ENCODE data around the gene TEX14. TPM values are rescaled to one million over a fixed set of nuclear protein-coding genes. Genes with fewer than 3 reads are reported as not detected.
"Not testable (repeated sequence)": the region's sequence is repeated elsewhere in the genome, so short reads cannot be mapped to it uniquely, and the experiment has no call there.

TEX14 gene
- total RNA-seq, 1 donor from 2014 or later = 0.15 TPM

DNA sequence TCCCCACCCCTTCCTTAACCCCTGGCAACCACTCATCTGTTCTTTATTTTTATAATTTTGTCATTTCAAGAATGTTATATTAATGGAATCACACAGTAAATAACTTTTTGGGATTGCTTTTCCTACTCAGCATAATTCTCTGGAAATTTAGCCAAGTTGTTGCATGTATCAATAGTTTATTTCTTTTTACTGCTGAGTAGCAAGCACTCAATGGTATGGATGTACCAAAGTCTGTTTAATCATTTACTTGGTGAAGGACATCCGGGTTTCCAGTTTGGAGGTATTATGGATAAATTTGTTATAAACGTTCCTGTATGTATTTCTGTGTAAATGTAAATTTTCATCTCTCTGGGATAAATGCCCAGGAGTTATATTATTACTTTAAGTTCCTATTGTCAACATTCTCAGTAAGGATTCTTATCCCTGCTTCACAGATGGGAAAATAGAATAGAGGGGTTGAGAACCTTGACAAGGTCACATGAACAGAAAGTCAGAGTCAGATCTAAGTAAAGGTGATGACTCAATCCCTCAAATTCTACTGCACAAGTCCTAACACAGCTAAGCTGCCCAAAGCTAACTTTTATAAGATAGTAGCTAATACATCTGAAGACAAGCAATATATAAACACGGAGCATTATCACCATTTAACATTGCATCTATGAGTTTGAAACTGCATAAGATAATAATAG lies 115.0 kb downstream of the TEX14 start:
- no peak for DNase-seq
- ATAC-seq = peak; percentile 79
- intact Hi-C loops (cut with micrococcal nuclease) = no loop called here

GRCh38 chr17:58575511-58575910 lies 116.3 kb downstream of the TEX14 start:
- no peak for ATAC-seq
- no peak for DNase-seq
- intact Hi-C loops (cut with micrococcal nuclease) = no loop called here

DNA sequence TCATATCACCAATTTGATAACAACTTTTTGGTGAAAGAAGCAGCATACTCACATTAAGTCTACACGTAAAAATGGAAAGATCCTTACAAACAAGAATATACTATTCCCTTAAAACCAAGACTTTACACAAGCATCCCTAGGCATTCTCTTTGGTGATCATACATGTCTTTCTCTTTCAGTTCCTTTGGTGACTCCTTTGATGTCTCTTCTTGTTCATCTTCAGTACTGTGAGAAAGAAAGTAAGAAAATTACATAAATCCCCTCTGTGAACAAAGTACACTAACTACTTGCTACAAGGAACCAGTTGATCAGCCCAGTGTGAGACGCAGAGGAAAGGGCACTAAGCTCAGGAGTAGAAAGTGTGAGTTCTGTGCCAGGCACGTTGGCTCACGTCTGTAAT lies 117.8 kb downstream of the TEX14 start:
- intact Hi-C loops (cut with micrococcal nuclease) = no loop called here
- ATAC-seq (no peak), DNase-seq (no peak)

GRCh38 chr17:58572846-58573245 lies 119.0 kb downstream of the TEX14 start:
- no peak for DNase-seq
- ATAC-seq = no peak
- intact Hi-C loops (cut with micrococcal nuclease) = no loop called here

- no peak for ATAC-seq
- DNase-seq = no peak
- intact Hi-C loops (cut with micrococcal nuclease) = no loop called here
These were observed 121.1 kb downstream of the TEX14 start for GRCh38 chr17:58570758-58571157.

DNA sequence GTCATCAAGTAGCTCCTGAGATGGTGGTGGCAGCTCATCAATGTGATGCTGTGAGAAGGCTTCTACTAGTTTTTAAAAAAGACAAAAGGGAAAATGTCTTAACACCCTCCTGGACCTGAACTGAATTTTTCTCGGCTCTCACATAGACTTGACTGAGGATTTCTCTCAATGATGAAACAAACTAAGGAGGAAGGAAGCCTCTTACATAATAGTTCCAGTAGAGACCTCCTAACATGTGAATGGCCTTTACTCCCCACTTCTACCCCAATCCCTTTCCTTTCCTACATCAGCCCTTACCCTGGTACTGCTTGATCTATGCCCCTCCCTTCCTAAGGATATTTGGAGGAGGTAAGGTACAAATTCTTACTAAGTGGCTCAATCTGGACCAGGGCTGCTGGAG lies 122.6 kb downstream of the TEX14 start:
- DNase-seq (no peak), ATAC-seq (no peak)
- intact Hi-C loops (cut with micrococcal nuclease) = no loop called here

DNA sequence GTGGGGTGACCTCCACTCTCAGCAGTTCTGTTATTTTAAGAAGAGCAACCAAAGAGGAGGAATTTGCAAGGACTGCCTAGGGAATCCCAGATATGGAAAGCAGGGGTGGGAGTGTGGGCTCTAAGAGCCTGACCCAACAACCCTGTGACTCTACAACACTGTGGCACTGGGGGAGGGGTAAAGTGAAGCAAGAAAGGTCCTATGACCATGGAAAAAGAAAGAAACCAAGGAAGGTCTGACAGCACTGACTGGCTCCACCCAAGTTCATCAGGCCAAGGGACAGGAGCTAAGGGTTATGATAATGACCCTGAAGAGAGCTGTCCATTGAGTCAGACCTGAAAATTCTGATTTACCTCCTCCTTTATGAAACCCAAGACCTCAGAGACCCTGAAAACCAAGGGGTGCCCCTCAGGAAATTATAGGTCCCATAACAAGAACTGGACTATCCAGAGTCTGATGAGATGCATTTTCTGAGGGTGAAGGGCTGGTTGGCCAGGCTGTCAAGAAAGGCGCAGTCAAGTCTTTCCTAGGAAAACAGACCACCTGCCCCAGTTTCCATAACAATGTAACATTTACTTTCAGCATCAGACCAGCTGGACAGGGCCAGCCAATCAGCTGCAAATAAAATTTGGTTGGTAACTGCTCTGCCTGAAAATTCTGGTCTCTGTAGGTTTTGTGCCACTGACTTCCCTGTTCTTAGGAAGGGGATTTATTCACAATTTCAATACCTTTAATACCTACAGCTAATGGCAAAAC lies 123.6 kb downstream of the TEX14 start:
- ATAC-seq = no peak
- intact Hi-C loops (cut with micrococcal nuclease) = no loop called here
- no peak for DNase-seq

GRCh38 chr17:58565389-58566311 lies 126.2 kb downstream of the TEX14 start:
- intact Hi-C loops (cut with micrococcal nuclease) = no loop called here
- no peak for DNase-seq
- ATAC-seq = no peak

DNA sequence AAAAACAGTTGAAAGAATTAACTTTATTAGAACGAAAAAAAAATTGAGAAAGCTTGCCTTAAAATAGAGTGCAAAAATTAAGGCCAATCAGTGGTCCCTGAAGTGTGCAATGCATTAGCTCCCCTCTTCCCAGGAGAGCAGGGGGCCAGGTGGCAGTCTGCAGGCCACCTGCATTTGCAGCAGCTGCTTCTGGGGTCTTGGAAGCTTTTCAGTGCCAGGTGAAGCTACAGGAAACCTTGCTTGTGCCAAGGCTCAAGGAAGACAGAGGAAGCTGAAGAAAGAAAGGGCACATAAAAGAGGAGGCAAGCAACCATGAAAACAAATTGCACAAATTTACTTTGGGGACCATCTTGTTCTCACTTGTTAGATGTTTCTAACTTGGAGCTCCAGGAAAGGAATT lies 126.9 kb downstream of the TEX14 start:
- ATAC-seq (no peak), DNase-seq (no peak)
- intact Hi-C loops (cut with micrococcal nuclease) = no loop called here

DNA sequence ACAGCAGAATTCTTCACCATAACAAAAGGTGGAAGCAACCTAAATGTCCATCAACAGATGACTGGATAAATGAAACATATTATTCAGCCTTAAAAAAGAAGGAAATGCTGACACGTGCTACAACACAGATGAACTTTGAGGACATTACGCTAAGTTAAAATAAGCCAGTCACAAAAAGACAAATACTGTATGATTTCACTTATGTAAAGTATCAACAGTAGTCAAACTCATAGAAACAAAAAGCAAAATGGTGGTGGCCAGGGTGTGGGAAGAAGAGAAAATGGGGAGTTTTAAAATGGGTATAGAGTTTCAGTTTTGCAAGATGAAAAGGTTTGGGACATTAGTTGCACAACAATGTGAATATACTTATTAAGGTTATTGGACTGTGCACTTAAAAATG lies 127.6 kb downstream of the TEX14 start:
- intact Hi-C loops (cut with micrococcal nuclease) = no loop called here
- no peak for ATAC-seq

GRCh38 chr17:58560511-58560910 lies 131.3 kb downstream of the TEX14 start:
- intact Hi-C loops (cut with micrococcal nuclease) = no loop called here
- no peak for DNase-seq
- ATAC-seq = no peak

More for the DNA sequence above, 127.6 kb downstream of the TEX14 start:
- DNase-seq = no peak

DNA sequence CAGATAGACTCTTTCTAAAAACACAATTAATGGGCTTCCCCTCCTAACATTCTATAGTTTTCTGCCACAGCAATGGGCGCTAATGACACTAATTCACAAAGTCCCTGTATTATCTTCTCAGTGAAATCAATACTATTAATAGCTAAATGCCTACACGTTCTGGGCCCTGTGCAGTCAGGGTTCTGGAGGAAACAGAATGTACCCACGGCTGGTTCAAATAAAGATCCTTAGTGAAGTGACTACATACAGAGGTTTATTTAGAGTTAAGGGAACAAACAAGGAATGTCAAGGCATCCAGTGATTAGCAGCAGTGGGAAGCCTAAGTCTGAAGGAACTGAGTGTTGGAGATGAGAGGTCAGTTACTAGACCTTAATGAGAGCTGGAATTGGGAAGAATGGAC lies 133.9 kb downstream of the TEX14 start:
- ATAC-seq (peak; percentile 94), DNase-seq (no peak)
- intact Hi-C loops (cut with micrococcal nuclease) = no loop called here

- intact Hi-C loops (cut with micrococcal nuclease) = no loop called here
- ATAC-seq (no peak), DNase-seq (no peak)
These were observed 135.0 kb downstream of the TEX14 start for GRCh38 chr17:58556833-58557250.

- DNase-seq, ATAC-seq: not testable (repeated sequence)
These were observed 136.7 kb downstream of the TEX14 start for GRCh38 chr17:58555109-58555508.

GRCh38 chr17:58541249-58541648 lies 150.6 kb downstream of the TEX14 start:
- intact Hi-C loops (cut with micrococcal nuclease) = no loop called here
- ATAC-seq = peak; percentile 14
- DNase-seq = no peak

More at GRCh38 chr17:58555109-58555508, 136.7 kb downstream of the TEX14 start:
- intact Hi-C loops (cut with micrococcal nuclease) = not testable (repeated sequence)

- ATAC-seq = peak; percentile 2
- no peak for DNase-seq
- intact Hi-C loops (cut with micrococcal nuclease) = no loop called here
These were observed 152.1 kb downstream of the TEX14 start for GRCh38 chr17:58539698-58540097.

GRCh38 chr17:58538811-58539409 lies 152.9 kb downstream of the TEX14 start:
- intact Hi-C loops (cut with micrococcal nuclease) = no loop called here
- ATAC-seq = peak; percentile 67

DNA sequence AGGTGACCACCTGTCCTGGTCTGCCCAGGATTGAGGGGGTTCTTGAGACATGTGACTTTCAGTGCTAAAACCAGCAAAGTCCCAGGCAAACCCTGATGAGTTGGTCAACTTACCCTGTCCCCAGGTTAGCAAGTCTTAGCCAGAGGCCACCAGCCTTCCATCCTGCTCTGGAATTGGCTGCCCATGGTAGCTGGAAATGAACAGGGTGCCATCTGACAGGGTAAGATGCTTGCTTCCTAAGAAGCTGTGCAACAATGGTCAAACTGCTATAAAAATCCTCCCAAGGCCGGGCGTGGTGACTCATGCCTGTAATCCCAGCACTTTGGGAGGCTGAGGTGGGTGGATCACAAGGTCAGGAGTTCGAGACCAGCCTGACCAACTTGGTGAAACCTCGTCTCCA lies 154.6 kb downstream of the TEX14 start:
- intact Hi-C loops (cut with micrococcal nuclease) = no loop called here
- ATAC-seq = no peak
- DNase-seq = no peak

More at GRCh38 chr17:58538811-58539409, 152.9 kb downstream of the TEX14 start:
- peak; percentile 40 for DNase-seq

- ATAC-seq = no peak
- no peak for DNase-seq
- intact Hi-C loops (cut with micrococcal nuclease) = no loop called here
These were observed 155.3 kb downstream of the TEX14 start for GRCh38 chr17:58536542-58536941.
